Fibroblast of the aortic adventitia (primary cell): ENCODE data around the gene RGP1. TPM values are rescaled to one million over a fixed set of nuclear protein-coding genes. Genes with fewer than 3 reads are reported as not detected.

Source experiments
- DNase-seq: peaks from one replicate; pipeline ENCODE4 v3.0.0-alpha.2; 2010; ENCODE audit warnings: low read depth
- H3K4me3 ChIP-seq: 2 replicates; pipeline ENCODE4 v1.5.1; 2011; ENCODE audit warnings: low read depth, mild to moderate bottlenecking, control low read depth, low read length, moderate library complexity
- total RNA-seq: library from RNA; depleted of rRNA; stranded (reverse); fragments of >200 nt; gene quantifications from 2 replicates; pipeline ENCODE4 v1.2.3, GENCODE V29; 2012; ENCODE audit warnings: low replicate concordance
- TF ChIP-seq, protein P1 (sequence below): IDR thresholded peaks from 2 replicates; pipeline ENCODE4 v1.5.1; 2011; ENCODE audit warnings: mild to moderate bottlenecking, low read length, control low read depth, inconsistent platforms; ENCODE audit not compliant: insufficient read depth

The RGP1 gene
- total RNA-seq, 1 donor = 16.0 TPM

DNA sequence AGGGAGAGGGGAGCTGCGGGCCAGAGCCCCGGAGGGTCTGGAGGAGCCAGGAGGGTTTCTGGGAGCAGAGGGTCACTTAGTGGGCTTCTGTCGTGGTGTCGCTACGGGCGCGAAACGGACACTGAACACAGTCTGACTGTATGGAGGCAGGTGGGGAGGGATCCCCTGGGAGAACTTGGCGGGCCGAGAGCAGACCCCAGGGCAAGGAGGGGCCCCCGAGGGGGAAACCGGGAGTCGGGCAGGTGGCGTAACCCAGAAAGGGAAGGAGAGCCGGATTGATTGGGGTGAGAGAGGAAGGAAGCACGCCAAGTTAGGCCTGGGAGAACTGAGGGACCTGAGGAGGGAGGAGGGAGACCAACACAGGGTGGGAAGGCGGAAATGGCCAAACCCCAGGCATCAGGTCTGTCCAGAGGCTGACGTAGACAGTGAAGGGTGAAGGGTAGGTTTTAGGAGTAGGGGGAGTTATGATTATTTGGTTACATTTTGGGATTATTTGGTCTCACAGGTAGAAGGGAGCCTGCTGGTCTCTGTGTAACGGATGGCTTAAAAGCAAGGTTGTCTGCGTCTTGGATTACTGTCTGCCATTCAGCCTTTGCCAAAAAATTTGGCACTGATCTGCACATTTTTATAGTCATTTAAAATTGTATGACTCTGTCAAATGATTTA lies 8.3 kb downstream of the RGP1 start:
- TF ChIP-seq, protein P1, sequence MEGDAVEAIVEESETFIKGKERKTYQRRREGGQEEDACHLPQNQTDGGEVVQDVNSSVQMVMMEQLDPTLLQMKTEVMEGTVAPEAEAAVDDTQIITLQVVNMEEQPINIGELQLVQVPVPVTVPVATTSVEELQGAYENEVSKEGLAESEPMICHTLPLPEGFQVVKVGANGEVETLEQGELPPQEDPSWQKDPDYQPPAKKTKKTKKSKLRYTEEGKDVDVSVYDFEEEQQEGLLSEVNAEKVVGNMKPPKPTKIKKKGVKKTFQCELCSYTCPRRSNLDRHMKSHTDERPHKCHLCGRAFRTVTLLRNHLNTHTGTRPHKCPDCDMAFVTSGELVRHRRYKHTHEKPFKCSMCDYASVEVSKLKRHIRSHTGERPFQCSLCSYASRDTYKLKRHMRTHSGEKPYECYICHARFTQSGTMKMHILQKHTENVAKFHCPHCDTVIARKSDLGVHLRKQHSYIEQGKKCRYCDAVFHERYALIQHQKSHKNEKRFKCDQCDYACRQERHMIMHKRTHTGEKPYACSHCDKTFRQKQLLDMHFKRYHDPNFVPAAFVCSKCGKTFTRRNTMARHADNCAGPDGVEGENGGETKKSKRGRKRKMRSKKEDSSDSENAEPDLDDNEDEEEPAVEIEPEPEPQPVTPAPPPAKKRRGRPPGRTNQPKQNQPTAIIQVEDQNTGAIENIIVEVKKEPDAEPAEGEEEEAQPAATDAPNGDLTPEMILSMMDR = no peak
- no peak for DNase-seq
- H3K4me3 ChIP-seq = no peak overlapping the region

DNA sequence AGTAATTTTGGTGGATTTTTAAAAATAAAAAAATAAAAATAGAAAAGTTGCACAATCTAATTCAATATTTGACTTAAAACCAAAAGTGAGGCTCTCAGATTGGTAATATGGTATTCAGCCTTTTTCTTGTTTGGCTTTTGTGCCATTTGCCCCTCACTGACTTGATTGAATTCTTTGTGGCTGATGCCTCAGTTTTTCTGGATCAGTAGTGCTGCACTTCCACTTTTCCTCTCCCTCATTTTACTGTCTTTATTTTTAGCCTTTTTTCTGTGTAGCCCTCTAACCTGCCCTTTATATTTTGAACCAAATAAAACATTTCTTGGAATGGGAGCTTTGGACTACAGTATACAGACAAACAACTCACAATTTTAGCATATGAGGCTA lies 8.8 kb downstream of the RGP1 start:
- TF ChIP-seq, protein P1 = no peak
- no peak overlapping the region for H3K4me3 ChIP-seq
- DNase-seq = no peak

DNA sequence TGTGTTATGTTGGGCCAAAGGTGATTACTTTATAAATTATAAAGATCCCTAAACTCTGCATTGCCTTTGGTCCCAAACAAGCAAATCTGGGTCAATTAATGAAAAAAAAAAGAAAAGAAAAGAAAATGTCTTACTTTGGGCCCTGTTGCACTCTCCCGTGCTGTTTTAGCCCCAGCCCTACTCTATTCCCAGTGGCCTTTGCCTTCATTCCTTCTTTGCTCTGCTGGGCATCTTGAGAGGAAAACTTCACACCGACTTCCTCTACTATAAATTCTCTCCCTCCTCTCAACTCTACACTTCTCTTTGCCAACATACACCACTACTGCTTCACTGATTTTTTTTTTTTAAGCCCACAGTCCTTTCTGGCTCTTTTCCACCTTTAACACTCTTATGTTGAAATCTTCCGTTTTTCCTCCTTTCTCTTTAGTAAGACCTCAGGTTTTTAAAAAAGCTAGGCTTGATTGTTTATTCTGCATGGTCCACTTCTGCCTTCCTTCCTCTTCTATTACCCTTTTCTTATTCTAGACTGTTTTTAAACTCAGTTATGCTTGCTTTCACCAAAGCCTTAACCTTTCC lies 9.5 kb downstream of the RGP1 start:
- TF ChIP-seq, protein P1 = no peak
- no peak overlapping the region for H3K4me3 ChIP-seq
- peak; percentile 52 for DNase-seq

DNA sequence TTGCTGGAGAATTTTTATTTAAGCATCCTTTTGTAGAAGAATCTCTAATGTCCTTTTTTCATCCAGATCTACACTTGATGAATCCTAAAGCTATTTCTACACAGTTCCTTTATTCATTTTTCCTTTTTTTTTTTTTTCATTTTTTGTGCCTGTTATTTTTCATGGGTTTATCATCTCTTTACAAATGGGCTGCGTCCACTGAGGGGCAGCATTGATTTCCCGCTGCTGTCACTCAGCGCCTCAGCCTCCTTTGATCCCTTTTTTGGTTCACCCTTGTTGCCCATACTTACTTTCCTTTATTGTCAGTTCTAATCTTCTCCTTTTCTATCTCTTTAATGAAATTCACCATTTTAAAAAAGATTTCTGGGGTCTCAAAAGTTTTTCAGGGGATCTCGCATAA lies 10.7 kb downstream of the RGP1 start:
- no peak overlapping the region for H3K4me3 ChIP-seq
- TF ChIP-seq, protein P1 = no peak
- no peak for DNase-seq

DNA sequence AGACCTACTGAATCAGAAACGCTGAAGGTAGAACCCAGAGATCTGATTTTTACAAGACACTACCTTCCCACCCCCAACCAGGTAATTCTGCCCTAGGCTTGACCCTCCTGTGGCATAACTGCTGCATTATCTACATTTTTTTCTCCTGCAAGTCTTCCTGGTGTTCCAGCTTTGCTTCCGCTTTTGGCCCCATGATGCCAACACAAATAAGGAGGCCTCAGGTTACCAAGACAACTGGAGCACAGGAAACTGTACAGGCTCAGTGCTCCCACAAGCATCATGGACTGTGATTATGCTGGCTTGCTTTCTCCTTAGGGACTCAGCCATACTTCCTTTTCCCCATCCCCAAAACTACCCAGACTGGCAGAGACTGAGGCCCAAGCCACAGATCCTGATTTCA lies 11.6 kb downstream of the RGP1 start:
- H3K4me3 ChIP-seq = no peak overlapping the region
- TF ChIP-seq, protein P1 = no peak
- peak; percentile 66 for DNase-seq

DNA sequence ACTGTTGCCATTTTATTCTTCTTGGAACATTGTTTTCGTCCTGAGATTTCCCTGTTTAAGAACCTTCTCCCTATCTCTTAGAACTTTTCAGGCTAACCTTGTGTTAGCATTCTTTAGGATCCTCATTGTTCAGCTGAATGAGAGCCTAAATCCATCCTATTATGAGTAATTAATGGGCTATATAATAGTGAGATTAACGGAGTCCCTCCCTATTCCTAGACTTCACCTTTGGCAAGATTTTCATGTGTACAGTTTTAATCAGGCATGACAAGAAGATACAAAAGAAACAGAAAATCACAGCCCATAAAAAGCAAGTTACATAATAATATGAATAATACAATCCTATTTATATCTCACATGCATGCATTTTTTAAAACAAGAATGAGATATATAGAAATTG lies 14.1 kb downstream of the RGP1 start:
- DNase-seq = no peak
- no peak overlapping the region for H3K4me3 ChIP-seq
- TF ChIP-seq, protein P1 = no peak

DNA sequence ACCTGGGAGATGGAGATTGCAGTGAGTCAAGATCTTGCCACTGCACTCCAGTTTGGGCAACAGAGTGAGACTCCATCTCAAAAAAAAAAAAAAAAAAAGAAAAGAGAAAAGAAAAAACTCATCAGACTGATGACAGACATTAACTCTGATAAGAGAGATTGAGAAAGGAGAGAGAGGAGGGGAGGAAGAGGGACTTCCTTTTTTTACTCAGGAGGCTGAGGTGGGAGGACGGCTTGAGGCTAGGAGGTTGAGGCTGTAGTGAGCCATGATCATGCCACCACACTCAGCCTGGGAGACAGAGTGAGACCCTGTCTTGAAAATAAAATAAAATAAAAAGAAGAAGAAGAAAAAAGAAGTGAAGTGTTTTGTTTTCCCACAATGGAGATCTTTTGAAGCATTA lies 14.7 kb downstream of the RGP1 start:
- TF ChIP-seq, protein P1 = no peak
- no peak overlapping the region for H3K4me3 ChIP-seq
- no peak for DNase-seq
